GM18508 (cell line): ENCODE results near the gene TMEM272.

ENCODE experiments used
- ATAC-seq: cut with Tn5 transposase; IDR thresholded peaks from one replicate; pipeline ENCODE4 v1.9.1; 2021; ENCODE audit warnings: moderate number of reproducible peaks; ENCODE audit not compliant: insufficient read depth, unreplicated experiment

The TMEM272 gene

DNA sequence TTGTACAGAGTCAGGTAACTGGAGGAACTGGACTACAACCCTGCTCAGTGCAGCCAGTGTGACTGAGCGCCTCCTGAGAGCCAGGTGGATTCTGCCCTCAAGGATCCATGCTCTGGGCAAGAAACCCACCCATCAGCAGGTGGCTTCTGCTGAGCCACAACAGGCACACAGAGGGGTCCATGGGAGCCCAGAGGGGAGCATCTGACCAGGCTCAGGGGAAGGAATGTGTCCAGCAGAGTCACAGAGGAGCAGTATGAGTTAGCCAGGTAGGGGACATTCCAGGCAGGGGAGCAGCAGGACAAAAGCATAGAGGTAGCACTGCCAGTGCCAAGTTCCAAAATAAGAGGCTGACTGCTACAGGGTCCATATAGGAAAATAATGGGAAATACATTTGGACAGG is 60.9 kb downstream of the TMEM272 start:
- ATAC-seq = no peak

DNA sequence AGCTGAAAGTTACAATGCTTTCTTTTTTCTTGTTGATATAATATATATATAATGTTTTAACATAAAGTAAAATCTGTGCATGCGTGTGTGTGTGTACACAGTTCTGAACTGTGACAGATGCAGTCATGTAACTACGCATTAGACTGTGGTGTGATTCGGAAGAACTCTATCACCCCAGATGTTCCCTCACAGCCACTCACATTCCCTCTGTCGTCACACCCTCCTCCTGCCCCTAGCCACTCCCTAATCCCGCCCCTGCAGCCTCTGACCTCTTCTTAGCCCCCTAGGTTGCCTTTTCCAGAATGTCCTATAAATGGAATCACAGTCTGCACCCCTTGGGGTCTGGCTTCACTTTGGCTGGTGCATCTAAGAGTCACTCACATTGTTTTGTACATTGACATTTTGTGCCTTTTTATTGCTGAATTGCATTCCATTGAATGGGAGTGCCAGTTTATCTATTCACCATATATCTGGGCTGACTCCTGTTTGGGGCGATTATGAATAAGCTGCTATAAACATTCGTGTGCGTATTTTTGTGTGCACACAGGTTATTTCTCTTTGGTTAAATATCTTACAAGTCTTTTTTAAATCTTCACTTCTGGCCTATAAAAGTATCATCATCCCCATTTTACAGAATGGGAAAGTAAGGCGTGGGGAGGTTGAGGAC is 61.4 kb downstream of the TMEM272 start:
- ATAC-seq = no peak

DNA sequence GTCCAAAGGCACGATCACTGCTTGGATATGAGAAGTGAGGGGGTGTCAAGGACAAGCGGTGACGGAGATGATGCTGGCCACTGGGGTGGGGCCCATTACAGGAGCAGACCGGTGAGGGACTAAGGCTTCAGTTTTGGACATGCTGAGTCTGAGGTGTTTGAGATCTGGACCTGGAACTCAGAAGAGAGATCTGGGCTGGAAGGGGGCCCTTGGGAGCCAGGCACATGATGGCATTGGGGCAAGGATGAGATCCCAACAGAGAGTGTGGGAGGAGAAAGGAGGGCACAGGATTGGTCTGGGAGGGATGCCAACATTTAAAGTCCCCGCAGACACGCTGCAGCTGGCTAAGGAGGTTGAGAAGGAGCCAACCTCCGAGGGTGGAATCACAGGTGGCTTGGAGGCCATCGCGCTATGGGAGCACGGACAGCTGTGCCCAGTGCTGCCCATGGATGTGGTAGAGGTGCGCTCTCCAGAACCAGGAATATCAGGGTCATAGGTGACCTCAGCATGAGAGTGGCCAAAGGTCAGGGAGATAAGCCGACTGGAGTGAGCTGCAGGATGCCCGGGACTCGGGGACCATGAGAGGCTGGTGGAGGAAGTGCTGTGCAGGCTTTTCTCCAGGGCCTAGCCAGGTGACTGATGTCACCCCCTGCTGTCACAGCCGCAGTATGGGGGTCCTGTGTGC is 62.8 kb downstream of the TMEM272 start:
- ATAC-seq = no peak

DNA sequence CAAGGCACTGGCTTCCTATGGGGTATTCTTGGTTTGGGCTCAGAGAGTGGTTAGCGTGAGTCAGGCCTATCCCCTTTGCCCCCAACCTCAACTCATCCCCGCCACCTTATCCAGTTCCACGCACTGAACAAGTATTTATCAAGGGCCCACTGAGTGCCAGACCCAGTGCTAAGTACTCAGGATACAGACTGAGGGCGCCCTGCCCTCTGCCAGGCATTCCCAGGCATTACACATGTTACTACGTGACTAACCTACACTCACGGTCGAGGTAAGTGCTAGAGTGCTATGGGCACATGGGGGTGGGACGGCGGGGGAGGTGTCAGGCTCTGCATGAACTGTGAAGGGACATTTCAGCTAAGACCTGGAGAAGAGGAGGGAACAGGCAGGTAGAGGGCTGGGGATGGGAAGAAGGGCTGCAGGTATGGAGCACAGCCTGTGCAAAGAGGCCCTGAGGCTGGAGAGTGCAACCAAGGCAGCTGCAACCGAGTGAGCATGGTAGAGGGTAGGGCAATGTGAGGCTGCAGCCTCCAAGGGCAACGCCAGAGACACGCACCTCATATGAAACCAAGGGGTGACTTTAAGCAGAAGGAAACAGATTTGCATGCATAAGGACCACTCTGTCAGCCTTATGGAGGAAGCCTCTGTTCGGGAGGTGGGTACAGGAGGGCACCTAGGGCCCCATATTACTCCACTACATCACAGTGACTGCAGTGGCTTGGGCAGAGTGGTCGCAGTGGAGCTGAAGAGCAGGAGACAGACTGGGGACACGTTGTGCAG is 63.5 kb downstream of the TMEM272 start:
- ATAC-seq = no peak

DNA sequence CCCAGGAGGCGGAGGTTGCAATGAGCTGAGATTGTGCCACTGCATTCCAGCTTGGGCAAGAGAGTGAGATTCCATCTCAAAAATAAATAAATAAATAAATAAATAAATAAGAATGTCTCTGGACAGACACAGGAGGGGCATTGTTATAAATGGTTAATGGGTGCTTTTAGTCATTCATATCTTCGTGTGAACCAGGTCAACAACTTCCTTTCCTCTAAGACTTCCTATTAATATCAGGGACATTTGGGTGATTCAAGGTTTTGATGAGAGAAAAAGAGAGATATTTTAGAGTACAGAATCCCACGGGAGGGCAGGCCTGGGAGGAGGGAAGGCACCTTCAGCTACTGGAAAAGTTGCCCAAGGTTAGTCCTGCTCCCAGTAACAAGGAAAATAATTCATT is 64.9 kb downstream of the TMEM272 start:
- ATAC-seq = no peak

DNA sequence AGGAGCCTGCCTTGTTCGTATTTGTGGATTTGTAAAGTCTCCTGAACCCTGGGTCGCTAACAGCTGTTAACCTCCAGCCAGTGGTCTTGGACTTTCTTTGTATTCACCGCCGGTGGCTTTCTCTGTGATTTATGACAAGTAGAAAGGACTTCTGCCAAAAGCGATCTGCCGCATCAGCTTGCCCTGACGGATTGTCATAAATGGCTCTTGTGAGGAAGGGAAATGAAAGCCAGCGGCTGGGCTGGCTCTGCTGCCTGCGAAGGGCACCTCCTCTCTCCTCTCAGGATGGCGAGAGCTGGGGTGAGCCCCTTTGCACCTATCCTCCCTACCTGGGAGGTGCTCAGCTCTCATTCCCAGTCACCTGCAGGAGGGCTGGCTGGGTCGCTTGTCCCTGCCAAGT is 66.6 kb downstream of the TMEM272 start:
- ATAC-seq = no peak

DNA sequence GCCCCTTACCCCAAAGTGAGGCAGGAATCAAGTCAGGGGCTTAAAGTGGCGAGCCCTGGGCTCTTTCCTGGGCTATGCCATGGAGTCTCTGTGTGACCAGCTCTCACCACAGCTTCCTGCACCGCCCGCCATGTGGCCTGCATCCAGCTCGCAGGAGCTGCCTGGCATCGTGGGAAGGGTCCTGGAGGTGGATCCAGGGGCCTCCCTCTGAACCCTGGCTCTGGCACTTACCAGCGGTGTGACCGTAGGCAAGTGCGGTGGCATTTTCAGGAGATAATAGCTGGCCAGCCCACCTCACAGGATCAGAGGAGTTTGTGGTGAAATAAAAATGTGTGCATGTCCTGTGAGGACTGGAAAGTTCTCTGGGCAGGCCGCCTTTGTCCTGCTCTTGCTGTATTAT is 67.1 kb downstream of the TMEM272 start:
- ATAC-seq = no peak

DNA sequence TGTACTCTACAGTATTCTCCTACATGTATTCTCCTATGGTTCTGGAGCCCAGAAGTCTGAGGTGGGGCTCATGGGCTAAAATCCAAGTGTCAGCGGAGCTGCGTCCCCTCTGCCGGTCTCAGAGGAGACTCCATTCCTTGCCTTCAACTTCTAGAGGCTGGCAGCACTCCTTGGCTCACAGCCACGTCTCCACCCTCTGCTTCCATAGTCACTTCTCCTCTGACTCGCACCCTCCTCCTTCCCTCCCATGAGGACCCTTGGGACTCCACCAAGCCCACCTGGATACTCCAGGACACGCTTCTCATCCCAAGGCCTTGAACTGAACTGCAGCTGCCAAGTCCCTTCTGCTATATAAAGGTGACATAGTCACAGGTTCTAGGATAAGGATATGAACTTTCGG is 68.8 kb downstream of the TMEM272 start:
- no peak for ATAC-seq

DNA sequence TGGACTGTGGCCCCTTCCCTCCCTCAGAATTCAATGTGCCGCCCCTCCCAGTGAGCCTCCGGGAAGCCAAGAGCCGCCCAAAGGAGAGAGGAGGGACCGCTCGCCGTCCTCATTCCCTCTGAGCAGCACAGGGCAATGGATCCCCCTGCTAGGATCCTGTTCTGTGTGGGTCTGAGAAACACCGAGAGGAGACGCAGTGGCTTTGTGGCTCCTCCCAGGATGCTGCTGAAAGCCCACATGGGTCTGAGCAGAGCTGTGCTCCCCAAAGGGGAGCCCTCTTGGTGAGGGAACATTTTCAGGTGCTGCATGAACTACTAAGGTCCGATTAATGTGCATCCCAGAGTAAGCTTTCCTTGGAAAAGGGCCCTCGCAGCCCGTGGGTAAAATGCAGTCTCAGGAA is 71.5 kb downstream of the TMEM272 start:
- ATAC-seq = no peak

DNA sequence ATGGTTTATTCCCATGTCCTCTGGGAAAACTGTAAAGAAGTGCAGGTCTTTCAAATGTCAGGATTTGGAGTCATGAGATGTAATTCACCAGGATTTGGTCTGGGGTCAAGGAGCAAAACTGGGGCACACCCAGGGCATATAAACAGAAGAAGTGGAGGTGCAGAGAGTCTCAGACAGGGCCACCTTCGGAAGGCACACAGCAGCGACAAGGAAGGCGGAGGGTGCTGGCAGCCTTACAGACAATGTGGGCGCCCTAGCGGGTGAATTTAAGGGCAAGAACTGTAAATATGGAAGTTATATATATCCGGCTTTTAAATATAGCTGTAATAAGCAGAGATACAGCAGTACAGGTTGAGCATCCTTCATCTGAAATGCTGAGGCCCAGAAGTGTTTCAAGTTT is 72.2 kb downstream of the TMEM272 start:
- ATAC-seq = no peak

DNA sequence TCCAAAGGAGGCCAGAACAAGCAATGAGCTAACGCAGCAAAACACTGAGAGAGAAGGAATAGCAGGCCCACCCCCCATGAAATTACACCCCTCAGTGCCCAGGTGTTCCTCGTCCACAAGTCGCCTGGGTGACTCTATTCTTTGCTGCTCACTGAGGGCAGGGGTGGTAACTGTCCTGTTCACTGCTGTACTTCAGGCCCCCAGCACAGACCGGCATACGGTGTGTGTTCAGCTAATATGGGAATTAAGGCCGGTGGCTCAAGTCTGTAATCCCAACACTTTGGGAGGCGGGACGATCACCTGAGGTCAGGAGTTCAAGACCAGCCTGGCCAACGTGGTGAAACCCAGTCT is 72.9 kb downstream of the TMEM272 start:
- no peak for ATAC-seq

DNA sequence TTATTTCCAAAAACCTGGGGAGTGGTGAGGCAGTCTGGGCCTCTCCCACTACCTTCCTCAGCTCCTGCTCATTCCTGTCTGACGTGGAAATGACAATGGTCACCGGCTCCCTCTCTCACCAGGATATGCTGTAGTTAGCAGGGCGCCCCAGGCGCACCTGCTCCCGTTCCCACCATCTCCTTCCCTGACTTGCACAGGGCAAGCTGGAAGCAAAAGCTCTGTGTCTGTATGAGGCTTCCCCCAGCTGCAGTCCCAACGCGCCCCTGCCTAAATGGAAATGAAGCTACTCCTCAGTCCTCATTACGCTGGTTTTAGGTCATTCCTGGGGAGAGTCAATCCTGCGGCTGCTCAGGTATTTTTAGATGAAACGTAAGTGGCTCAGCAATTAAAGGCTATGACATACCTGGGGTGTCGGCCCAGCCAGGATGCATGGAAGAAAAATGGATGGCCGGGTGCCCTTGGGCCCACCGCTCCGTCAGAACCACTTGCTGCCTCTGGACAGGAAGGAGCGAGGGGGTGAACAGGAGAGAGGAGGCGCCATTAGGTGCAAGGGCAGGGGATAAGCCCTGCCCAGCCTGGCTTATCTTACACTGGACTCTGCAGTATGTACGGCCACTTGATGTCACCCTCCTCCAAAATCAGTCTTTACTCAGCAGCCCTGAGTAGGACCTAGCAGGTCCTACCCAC is 73.4 kb downstream of the TMEM272 start:
- no peak for ATAC-seq

DNA sequence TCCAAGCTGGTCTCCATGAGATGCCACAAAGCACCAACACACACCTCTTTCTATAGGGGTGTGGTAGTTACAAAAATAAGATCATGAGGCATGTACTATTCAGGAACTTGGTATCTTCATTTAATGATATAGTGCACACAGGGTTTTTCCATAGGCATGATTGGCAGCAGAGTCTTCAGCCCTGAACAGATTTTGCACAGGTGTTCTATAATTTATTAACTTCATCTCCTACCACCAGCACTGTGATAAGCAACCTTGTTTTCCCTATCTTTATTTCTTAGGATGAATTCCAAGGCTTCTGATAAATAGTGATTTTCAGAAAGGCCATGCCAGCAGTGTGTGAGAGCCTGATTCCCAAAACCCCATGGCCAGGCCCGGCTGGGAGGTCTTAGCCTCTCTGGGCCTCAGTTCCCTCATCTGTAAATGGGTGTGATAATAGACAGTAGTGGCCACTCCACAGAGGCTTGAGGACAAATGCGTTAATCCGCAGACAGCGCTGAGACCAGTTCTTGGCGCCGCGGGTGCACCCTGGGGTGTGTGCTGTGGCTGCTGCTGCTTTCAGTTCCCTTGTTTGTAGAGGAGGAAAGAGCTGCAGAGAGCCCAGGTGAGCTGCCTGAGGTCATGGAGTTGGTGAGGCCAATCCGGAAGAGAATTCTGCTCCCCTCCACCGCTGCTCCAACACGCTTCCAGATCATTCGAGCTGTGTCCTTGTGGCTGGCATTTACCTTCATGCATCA is 74.1 kb downstream of the TMEM272 start:
- no peak for ATAC-seq

DNA sequence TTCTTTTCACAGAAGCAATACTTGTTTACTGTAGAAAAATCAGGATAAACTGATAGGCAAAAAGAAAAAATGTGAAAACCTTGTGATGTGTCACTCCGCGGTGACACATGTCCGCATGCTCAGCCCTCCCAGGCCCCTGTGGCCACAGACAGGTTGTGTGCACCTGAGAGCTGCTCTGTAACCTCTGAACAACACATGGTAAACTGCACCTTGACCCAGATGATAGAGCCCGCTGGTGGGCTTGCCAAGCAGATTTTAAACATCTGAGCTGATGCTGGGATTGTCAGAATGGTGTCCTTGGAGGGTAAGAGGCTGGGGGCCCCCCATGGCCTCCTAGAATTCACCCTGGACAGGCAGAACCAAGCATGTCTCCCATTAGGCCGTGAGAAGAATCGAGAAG is 74.8 kb downstream of the TMEM272 start:
- no peak for ATAC-seq

DNA sequence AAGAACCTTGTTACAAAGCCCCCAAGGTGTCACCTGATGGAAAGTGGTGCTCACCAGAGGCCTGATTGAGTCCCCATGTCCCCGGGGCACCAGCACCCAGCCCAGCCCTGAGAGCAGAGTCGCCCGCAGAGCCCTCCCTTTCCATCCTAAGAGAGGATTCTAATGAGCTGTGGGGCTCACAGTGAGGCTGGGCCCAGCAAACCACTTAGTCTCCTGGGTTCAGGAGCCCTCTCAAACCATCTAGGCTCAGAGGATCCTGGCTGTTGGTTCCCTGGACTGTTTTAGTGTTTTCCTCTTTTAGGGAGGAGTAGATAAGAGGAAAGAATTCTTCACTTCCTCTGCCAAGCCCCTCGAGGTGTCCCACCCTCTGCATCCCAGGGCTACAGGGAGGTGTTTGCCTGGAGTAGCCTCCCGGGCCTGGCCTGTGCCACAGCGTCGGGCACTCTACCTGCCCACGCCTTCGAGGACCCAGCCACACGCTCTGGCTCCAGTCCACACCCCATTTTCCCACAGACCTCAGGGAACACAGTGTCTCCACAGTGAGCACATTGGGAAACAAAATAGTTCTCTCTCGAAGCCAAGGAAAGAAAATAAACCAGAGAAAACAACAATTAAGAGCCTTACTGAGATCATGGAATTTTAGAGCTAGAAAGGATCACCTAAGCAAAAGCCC is 75.4 kb downstream of the TMEM272 start:
- ATAC-seq = no peak

DNA sequence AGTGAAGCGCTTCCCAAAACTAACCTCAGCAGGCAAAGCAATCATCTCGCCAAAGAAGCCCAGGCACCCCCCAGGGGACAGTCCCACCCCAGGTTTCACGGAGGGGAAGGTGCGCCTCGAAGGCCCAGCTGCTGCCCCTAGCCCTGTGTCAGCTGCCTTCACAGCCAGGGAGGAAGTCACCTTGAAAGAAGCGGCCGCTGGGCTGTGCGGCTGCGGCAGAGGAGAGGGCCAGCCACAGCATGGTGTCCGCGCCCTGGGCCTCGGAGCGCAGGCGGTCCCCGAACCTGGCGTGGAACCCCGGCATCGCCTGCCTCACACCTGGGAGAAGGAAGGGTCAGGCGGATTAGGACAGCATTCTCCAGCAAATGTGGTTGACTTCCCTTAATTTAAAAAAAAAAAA is 76.0 kb downstream of the TMEM272 start:
- ATAC-seq = no peak

DNA sequence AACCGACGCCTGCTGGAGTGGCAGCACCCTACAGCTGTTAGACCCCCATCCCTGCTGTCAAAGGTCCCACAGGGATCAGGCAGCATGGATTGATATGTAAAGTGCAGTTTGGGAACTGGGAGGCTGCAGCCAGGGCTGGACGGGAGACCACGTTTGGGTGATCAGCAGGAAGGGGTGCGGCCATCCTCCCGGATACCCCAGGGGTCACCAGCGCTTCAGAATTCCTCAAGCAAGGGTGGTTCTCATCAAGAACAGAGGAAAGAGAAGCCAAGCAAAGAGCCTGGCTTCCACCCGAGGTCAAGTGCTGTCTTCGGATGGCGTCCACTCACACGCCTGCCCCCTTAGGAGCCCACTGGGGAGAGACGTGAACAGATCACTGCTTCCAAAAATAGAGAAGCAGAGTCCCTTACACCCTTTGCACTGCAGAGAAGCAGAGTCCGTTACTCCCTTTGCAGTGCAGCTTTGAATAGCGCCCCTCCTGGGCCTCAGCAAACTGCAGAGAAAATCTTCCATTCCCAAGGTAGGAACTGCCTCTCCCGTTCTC is 76.5 kb downstream of the TMEM272 start:
- ATAC-seq = no peak

DNA sequence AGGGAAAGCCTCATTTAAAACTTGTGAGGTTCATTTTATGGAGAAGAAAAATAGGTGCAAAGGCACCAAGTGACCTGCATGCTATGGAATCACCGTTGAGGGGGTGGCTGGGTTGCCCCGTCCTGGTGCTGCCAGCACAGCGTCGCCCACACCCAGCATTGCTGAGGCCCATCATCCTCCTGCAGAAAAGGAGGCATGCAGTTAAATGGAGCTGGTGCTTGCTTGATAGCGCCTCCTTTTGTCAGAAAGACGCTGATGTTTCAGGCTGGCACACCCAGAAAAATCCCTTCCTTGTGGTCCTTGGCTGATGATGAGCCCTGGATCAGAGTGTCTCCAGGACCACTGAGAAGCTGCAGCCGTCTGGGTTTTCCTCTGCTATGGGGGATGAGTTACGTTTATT is 77.9 kb downstream of the TMEM272 start:
- no peak for ATAC-seq

DNA sequence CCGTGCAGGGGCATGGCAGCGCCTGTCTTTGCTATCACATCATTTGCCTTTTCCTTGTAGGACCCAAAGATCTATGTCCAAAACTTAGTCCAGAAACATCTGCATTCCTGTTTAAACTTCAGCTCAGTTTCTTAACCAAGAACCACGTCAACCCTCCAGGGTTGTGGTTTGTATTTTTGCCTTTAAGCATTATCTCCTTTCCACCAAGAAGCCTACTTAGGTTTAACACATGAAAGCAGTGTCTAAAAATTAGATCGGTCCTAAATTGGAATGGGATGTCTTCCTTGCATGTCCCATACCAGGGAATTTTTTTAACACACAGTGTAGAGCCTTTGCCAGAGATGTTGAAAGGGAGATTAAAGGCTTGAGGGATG is 79.8 kb downstream of the TMEM272 start:
- ATAC-seq = no peak
